GM12891 (cell line): ENCODE data around the gene PLEKHM2.

Experiments
- DNase-seq: peaks from one replicate; pipeline ENCODE4 v3.0.0; 2011; ENCODE audit warnings: low spot score; ENCODE audit not compliant: insufficient read length
- FAIRE-seq: peaks from 2 replicates; lab custom pipeline; 2011; peaks lifted over from hg19 to GRCh38; lab: Jason Lieb, UNC
- PAX5 ChIP-seq: IDR thresholded peaks from 2 replicates; pipeline ENCODE4 v1.6.1; 2011; ENCODE audit warnings: low read length, moderate library complexity, mild to moderate bottlenecking; ENCODE audit not compliant: insufficient read depth, severe bottlenecking
- POLR2A ChIP-seq: IDR thresholded peaks from 2 replicates; pipeline ENCODE4 v1.6.1; 2011; ENCODE audit warnings: low read depth, low read length, control low read depth
- POLR2AphosphoS5 ChIP-seq: IDR thresholded peaks from 2 replicates; pipeline ENCODE4 v1.6.1; 2011; ENCODE audit warnings: low read depth, low read length, control low read depth
- POU2F2 ChIP-seq: IDR thresholded peaks from 2 replicates; pipeline ENCODE4 v1.6.1; 2011; ENCODE audit warnings: low read depth, mild to moderate bottlenecking, control low read depth, low read length, moderate library complexity
- SPI1 ChIP-seq: IDR thresholded peaks from 2 replicates; pipeline ENCODE4 v1.6.1; 2011; ENCODE audit warnings: low read depth, low read length, control low read depth
- TAF1 ChIP-seq: IDR thresholded peaks from 2 replicates; pipeline ENCODE4 v1.6.1; 2011; ENCODE audit warnings: low read depth, low read length, control low read depth

PLEKHM2 gene

GRCh38 chr1:15734296-15734695 is 50.2 kb downstream of the PLEKHM2 start:
- DNase-seq (no peak), FAIRE-seq (no peak)
- no peak for TF ChIP-seq POLR2A
- no peak for TF ChIP-seq TAF1
- no peak for TF ChIP-seq PAX5
- no peak for TF ChIP-seq SPI1
- TF ChIP-seq POLR2AphosphoS5 = no peak
- no peak for TF ChIP-seq POU2F2

- DNase-seq (no peak), FAIRE-seq (no peak)
- TF ChIP-seq PAX5 = no peak
- 0 out of 2 replicates have a peak, but pooled peaks have one; percentile 4 for TF ChIP-seq POLR2AphosphoS5
- TF ChIP-seq POU2F2 = no peak
- TF ChIP-seq TAF1 = no peak
- no peak for TF ChIP-seq POLR2A
- TF ChIP-seq SPI1 = no peak
These were observed 50.8 kb downstream of the PLEKHM2 start for GRCh38 chr1:15734901-15735300.

GRCh38 chr1:15735304-15736037 is 51.4 kb downstream of the PLEKHM2 start:
- FAIRE-seq = no peak
- DNase-seq = no peak
- TF ChIP-seq PAX5 = no peak
- 0 out of 2 replicates have a peak, but pooled peaks have one; percentile 16 for TF ChIP-seq POLR2A
- no peak for TF ChIP-seq TAF1
- no peak for TF ChIP-seq POU2F2
- TF ChIP-seq POLR2AphosphoS5 = 0 out of 2 replicates have a peak, but pooled peaks have one; percentile 2
- TF ChIP-seq SPI1 = no peak

GRCh38 chr1:15736038-15736891 is 52.1 kb downstream of the PLEKHM2 start, which contains the start of gene SLC25A34:
TSS of gene SLC25A34 (plus strand) at chr1:15736258. CDS start at chr1:15736486, 228 bp downstream.
- no peak for TF ChIP-seq TAF1
- TF ChIP-seq SPI1 = no peak
- no peak for TF ChIP-seq POLR2A
- TF ChIP-seq POU2F2 = no peak
- TF ChIP-seq PAX5 = no peak
- TF ChIP-seq POLR2AphosphoS5 = no peak
- no peak for FAIRE-seq
- no peak for DNase-seq

- TF ChIP-seq TAF1 (no peak), PAX5 (no peak), POU2F2 (no peak), POLR2AphosphoS5 (no peak)
- DNase-seq (no peak), FAIRE-seq (no peak)
These were observed 52.8 kb downstream of the PLEKHM2 start for GRCh38 chr1:15736892-15737261.

DNA sequence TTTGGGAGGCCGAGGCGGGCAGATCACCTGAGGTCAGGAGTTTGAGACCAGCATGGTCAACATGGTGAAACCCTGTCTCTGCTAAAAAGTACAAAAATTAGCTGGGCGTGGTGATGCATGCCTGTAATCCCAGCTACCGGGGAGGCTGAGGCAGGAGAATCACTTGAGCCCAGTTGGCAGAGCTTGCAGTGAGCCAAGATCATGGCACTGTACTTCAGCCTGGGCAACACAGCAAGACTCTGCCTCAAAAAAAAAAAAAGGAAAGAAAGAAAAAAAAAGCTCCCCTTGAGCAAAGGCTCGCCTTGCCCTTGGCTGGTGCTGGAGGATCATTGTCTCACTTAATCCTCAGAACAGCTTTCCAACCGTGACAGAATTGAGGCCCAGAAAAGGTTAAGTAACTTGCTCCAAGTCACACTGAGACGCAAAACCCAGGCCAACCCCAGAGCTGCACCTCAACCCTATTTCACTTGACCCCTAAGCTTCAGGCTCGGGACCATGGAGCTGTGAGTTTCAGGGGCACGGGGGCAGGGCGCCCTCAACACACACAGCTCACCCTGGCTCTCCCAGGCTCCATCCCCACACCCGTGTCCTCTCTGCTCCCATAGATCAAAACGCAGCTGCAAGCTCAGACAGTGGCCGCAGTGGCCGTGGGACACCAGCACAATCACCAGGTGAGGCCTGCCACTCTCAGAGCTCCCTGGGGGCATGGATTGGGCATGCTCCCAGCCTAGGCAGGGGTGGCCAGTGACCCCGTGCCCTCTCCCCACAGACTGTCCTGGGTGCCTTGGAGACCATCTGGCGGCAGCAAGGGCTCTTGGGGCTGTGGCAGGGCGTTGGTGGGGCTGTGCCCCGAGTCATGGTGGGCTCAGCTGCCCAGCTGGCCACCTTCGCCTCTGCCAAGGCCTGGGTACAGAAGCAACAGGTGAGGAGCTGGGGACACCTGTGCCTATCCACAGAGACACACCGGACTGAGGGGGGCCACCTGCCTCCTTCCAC is 53.5 kb downstream of the PLEKHM2 start:
- FAIRE-seq = no peak

GRCh38 chr1:15738416-15739113 is 54.4 kb downstream of the PLEKHM2 start:
- no peak for TF ChIP-seq PAX5
- TF ChIP-seq SPI1 = no peak
- no peak for TF ChIP-seq POLR2A
- no peak for TF ChIP-seq POLR2AphosphoS5
- DNase-seq (no peak), FAIRE-seq (no peak)

More for the DNA sequence above, 53.5 kb downstream of the PLEKHM2 start:
- TF ChIP-seq POLR2A = no peak
- TF ChIP-seq TAF1 = no peak
- no peak for TF ChIP-seq POU2F2
- TF ChIP-seq SPI1 = no peak
- TF ChIP-seq PAX5 = no peak
- no peak for TF ChIP-seq POLR2AphosphoS5
- no peak for DNase-seq

- DNase-seq (no peak), FAIRE-seq (no peak)
- TF ChIP-seq POU2F2 (no peak), POLR2A (no peak), POLR2AphosphoS5 (no peak), SPI1 (no peak), PAX5 (no peak), TAF1 (no peak)
These were observed 55.1 kb downstream of the PLEKHM2 start for GRCh38 chr1:15739259-15739658.
